SK-N-SH (cell line): ENCODE measurements around the gene FDXR. TPM values are rescaled to one million over a fixed set of nuclear protein-coding genes. Genes with fewer than 3 reads are reported as not detected.

ENCODE experiments used
- CTCF ChIA-PET: fragments of 300-600, 350-600 bp; formaldehyde crosslinking; extraction: SDS; loops from one replicate; lab custom pipeline; 2021; lab: Yijun Ruan, JAX
- POLR2A ChIA-PET: fragments of 350-600 bp; sonication (Branson Sonifier 250); formaldehyde crosslinking; extraction: SDS; loops from one replicate; lab custom pipeline; 2020; ENCODE audit warnings: antibody characterized with exemption, inconsistent platforms; lab: Yijun Ruan, JAX
- DNase-seq: peaks from one replicate; pipeline ENCODE4 v3.0.0; 2012
- H2AFZ ChIP-seq: fragments of 200-600 bp; sonication (generic); 2 replicates; pipeline ENCODE4 v1.8.1; 2016; ENCODE audit warnings: antibody characterized with exemption, mild to moderate bottlenecking, low read depth
- H3F3A ChIP-seq: fragments of 200-600 bp; sonication (generic); replicated peaks from 2 replicates; pipeline ENCODE3; 2016; ENCODE audit warnings: antibody characterized with exemption, mild to moderate bottlenecking; ENCODE audit not compliant: insufficient read depth
- H3K27ac ChIP-seq, 2 experiments: fragments of 200-500 bp in 1 of 2; fragments of 200-600 bp in 1 of 2; sonication (Bioruptor generic) in 1 of 2; sonication (generic), shearing (Covaris generic) in 1 of 2; 2 replicates each; pipeline versions ENCODE4 v1.5.1 to v1.6.1; 2014 to 2016; ENCODE audit warnings: low read depth in 2 of 2, inconsistent platforms in 1 of 2, low read length in 1 of 2, mild to moderate bottlenecking in 1 of 2, mixed read lengths in 1 of 2
- H3K27me3 ChIP-seq: fragments of 200-600 bp; sonication (generic), shearing (Covaris generic); 2 replicates; pipeline ENCODE4 v1.6.1; 2016; ENCODE audit warnings: mixed run types; ENCODE audit not compliant: insufficient read depth
- H3K36me3 ChIP-seq, 2 experiments: fragments of 200-500 bp in 1 of 2; fragments of 200-600 bp in 1 of 2; sonication (Bioruptor generic) in 1 of 2; sonication (generic) in 1 of 2; replicated peaks in 1 of 2; 2 replicates each; pipeline versions ENCODE3 to v1.5.1; 2014 to 2016; ENCODE audit warnings: low read length in 1 of 2, mild to moderate bottlenecking in 1 of 2; ENCODE audit not compliant: insufficient read depth in 2 of 2, control insufficient read depth in 1 of 2
- H3K4me1 ChIP-seq, 2 experiments: fragments of 200-500 bp in 1 of 2; fragments of 200-600 bp in 1 of 2; sonication (Bioruptor generic) in 1 of 2; sonication (generic), shearing (Covaris generic) in 1 of 2; 2 replicates each; pipeline versions ENCODE4 v1.5.1 to v1.6.1; 2014 to 2016; ENCODE audit warnings: low read depth in 1 of 2, low read length in 1 of 2, mixed run types in 1 of 2; ENCODE audit not compliant: insufficient read depth in 2 of 2, control insufficient read depth in 1 of 2
- H3K4me2 ChIP-seq: fragments of 200-600 bp; sonication (generic), shearing (Covaris generic); 2 replicates; pipeline ENCODE4 v1.6.1; 2017; ENCODE audit warnings: mixed run types
- H3K4me3 ChIP-seq, 2 experiments: fragments of 200-500 bp in 1 of 2; fragments of 200-600 bp in 1 of 2; sonication (Bioruptor generic) in 1 of 2; sonication (generic), shearing (Covaris generic) in 1 of 2; 2 replicates each; pipeline versions ENCODE4 v1.5.1 to v1.8.1; 2014 to 2016; ENCODE audit warnings: low read depth in 2 of 2, inconsistent platforms in 1 of 2, low read length in 1 of 2, mild to moderate bottlenecking in 1 of 2, mixed read lengths in 1 of 2, moderate library complexity in 1 of 2
- H3K79me2 ChIP-seq: fragments of 200-600 bp; sonication (generic); 2 replicates; pipeline ENCODE4 v1.8.1; 2017; ENCODE audit warnings: mild to moderate bottlenecking; ENCODE audit not compliant: insufficient read depth
- H3K9ac ChIP-seq: fragments of 200-600 bp; sonication (generic); 2 replicates; pipeline ENCODE4 v1.6.1; 2017; ENCODE audit warnings: mixed run types
- H3K9me2 ChIP-seq: fragments of 200-600 bp; sonication (generic); 2 replicates; pipeline ENCODE4 v1.6.1; 2017; ENCODE audit warnings: mixed run types
- H3K9me3 ChIP-seq: fragments of 200-600 bp; sonication (generic); 2 replicates; pipeline ENCODE4 v1.6.1; 2017; ENCODE audit warnings: mixed run types, mild to moderate bottlenecking, moderate library complexity
- H4K20me1 ChIP-seq: fragments of 200-600 bp; sonication (generic); 2 replicates; pipeline ENCODE4 v1.6.1; 2017; ENCODE audit warnings: mild to moderate bottlenecking, mixed run types; ENCODE audit not compliant: insufficient read depth
- CHD2 ChIP-seq: fragments of 150-350 bp; IDR thresholded peaks from 2 replicates; pipeline ENCODE4 v1.6.1; 2018; ENCODE audit warnings: low read length; ENCODE audit not compliant: partially characterized antibody
- EP300 ChIP-seq, 2 experiments: IDR thresholded peaks; 2 replicates each; pipeline versions ENCODE4 v1.4.0 to v1.6.1; 2012; ENCODE audit warnings: borderline replicate concordance in 1 of 2, low read depth in 1 of 2, low read length in 1 of 2
- EZH2phosphoT487 ChIP-seq: fragments of 200-600 bp; sonication (generic); IDR thresholded peaks from 2 replicates; pipeline ENCODE4 v1.6.1; 2017; ENCODE audit warnings: low read depth, mixed run types, mild to moderate bottlenecking, antibody characterized with exemption, moderate library complexity, borderline replicate concordance
- FOXJ3 ChIP-seq: sonication (generic); formaldehyde crosslinking; IDR thresholded peaks from 2 replicates; pipeline ENCODE4 v1.5.1; 2020; ENCODE audit warnings: mild to moderate bottlenecking, missing genetic modification reagents
- MEF2A ChIP-seq: IDR thresholded peaks from 2 replicates; pipeline ENCODE4 v1.4.0; 2012; ENCODE audit warnings: low read depth, borderline replicate concordance
- SMC3 ChIP-seq: IDR thresholded peaks from 2 replicates; pipeline ENCODE4 v1.6.1; 2012; ENCODE audit warnings: low read depth, low read length, improper control_type of control experiment
- TAF1 ChIP-seq: IDR thresholded peaks from 2 replicates; pipeline ENCODE4 v1.6.1; 2012; ENCODE audit warnings: low read depth, mild to moderate bottlenecking, low read length, moderate library complexity, borderline replicate concordance
- WGBS: methylation state at CpG from one replicate; pipeline ENCODE4 v1.1.6; 2017; ENCODE audit warnings: low lambda C conversion rate; 5-methylcytosine and 5-hydroxymethylcytosine counted together
- polyA plus RNA-seq, 3 experiments: library from polyadenylated mRNA; depleted of rRNA; stranded (reverse); fragments of >200 nt; gene quantifications; 2 replicates each; pipeline ENCODE4 v1.2.3, GENCODE V29; 2012
- TF ChIP-seq, protein P1 (sequence below): fragments of 150-350 bp; IDR thresholded peaks from 2 replicates; pipeline ENCODE4 v1.6.1; 2017; ENCODE audit warnings: antibody characterized with exemption, low read length, low read depth, borderline replicate concordance
- TF ChIP-seq, protein P2 (sequence below): IDR thresholded peaks from 2 replicates; pipeline ENCODE4 v1.4.0; 2012; ENCODE audit warnings: low read depth, borderline replicate concordance
- TF ChIP-seq, protein P3 (sequence below): IDR thresholded peaks from 2 replicates; pipeline ENCODE4 v1.6.1; 2012; ENCODE audit warnings: mild to moderate bottlenecking, low read depth, low read length, moderate library complexity

The FDXR gene
- polyA plus RNA-seq, 1 of the 3 experiments (the other 2 are of a cell fraction), result 86.7 TPM

GRCh38 chr17:74900208-74900607, 27.4 kb upstream of the FDXR start (continued):
- TF ChIP-seq, protein P1, sequence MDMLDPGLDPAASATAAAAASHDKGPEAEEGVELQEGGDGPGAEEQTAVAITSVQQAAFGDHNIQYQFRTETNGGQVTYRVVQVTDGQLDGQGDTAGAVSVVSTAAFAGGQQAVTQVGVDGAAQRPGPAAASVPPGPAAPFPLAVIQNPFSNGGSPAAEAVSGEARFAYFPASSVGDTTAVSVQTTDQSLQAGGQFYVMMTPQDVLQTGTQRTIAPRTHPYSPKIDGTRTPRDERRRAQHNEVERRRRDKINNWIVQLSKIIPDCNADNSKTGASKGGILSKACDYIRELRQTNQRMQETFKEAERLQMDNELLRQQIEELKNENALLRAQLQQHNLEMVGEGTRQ, result no peak
- TF ChIP-seq FOXJ3 (CRISPR knock-in tag), result no peak

- Histone ChIP-seq H3K9me3 (no peaks in the 10 kb centered on the region), H3K36me3 (no peaks in the 10 kb centered on the region), H3K79me2 (no peaks in the 10 kb centered on the region), H3K27ac (no peak overlapping the region), H3K27me3 (peaks cover 47% of the 10 kb centered on the region), H4K20me1 (no peaks in the 10 kb centered on the region), H3K9me2 (no peaks in the 10 kb centered on the region), H3K4me3 (no peak overlapping the region), H3K4me2 (no peak overlapping the region), H3F3A (no peaks in the 10 kb centered on the region), H2AFZ (no peak overlapping the region), H3K9ac (no peak overlapping the region), H3K4me1 (peaks cover 0 to 2% of the 10 kb centered on the region in 2 experiments; a peak in 1 of 4 replicates)
- 71% methylated on average over 11 of the region's 11 CpGs for WGBS
- TF ChIP-seq SMC3 (no peak), TAF1 (no peak), CHD2 (no peak), MEF2A (no peak), EZH2phosphoT487 (no peak), EP300 (IDR thresholded peaks at IDR 0.05; ENCODE audit: borderline replicate concordance in 1 of 2, low read depth in 1 of 2, low read length in 1 of 2) (no peak)
- TF ChIP-seq, protein P2, sequence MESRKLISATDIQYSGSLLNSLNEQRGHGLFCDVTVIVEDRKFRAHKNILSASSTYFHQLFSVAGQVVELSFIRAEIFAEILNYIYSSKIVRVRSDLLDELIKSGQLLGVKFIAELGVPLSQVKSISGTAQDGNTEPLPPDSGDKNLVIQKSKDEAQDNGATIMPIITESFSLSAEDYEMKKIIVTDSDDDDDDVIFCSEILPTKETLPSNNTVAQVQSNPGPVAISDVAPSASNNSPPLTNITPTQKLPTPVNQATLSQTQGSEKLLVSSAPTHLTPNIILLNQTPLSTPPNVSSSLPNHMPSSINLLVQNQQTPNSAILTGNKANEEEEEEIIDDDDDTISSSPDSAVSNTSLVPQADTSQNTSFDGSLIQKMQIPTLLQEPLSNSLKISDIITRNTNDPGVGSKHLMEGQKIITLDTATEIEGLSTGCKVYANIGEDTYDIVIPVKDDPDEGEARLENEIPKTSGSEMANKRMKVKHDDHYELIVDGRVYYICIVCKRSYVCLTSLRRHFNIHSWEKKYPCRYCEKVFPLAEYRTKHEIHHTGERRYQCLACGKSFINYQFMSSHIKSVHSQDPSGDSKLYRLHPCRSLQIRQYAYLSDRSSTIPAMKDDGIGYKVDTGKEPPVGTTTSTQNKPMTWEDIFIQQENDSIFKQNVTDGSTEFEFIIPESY, result no peak
- TF ChIP-seq, protein P3, sequence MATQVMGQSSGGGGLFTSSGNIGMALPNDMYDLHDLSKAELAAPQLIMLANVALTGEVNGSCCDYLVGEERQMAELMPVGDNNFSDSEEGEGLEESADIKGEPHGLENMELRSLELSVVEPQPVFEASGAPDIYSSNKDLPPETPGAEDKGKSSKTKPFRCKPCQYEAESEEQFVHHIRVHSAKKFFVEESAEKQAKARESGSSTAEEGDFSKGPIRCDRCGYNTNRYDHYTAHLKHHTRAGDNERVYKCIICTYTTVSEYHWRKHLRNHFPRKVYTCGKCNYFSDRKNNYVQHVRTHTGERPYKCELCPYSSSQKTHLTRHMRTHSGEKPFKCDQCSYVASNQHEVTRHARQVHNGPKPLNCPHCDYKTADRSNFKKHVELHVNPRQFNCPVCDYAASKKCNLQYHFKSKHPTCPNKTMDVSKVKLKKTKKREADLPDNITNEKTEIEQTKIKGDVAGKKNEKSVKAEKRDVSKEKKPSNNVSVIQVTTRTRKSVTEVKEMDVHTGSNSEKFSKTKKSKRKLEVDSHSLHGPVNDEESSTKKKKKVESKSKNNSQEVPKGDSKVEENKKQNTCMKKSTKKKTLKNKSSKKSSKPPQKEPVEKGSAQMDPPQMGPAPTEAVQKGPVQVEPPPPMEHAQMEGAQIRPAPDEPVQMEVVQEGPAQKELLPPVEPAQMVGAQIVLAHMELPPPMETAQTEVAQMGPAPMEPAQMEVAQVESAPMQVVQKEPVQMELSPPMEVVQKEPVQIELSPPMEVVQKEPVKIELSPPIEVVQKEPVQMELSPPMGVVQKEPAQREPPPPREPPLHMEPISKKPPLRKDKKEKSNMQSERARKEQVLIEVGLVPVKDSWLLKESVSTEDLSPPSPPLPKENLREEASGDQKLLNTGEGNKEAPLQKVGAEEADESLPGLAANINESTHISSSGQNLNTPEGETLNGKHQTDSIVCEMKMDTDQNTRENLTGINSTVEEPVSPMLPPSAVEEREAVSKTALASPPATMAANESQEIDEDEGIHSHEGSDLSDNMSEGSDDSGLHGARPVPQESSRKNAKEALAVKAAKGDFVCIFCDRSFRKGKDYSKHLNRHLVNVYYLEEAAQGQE, result no peak
- CTCF ChIA-PET, result interaction anchor here (0.8 to 3.1 kb wide), 7 partner anchors 11 to 207 kb away, joined by 3 to 13 read pairs (median 3); partner anchors contain the start of genes OTOP2 and USH1G
- DNase-seq, result no peak
- POLR2A ChIA-PET, result no interaction called here
These were observed 25.7 kb upstream of the FDXR start for GRCh38 chr17:74898376-74898946.
